Dedifferentiated amniotic fluid mesenchymal stem cell (primary cell): ENCODE data around the gene MFAP4.

Experiments
- DNase-seq: peaks from one replicate; pipeline ENCODE4 v3.0.0-alpha.2; 2016; ENCODE audit errors: extremely low spot score

MFAP4 gene

DNA sequence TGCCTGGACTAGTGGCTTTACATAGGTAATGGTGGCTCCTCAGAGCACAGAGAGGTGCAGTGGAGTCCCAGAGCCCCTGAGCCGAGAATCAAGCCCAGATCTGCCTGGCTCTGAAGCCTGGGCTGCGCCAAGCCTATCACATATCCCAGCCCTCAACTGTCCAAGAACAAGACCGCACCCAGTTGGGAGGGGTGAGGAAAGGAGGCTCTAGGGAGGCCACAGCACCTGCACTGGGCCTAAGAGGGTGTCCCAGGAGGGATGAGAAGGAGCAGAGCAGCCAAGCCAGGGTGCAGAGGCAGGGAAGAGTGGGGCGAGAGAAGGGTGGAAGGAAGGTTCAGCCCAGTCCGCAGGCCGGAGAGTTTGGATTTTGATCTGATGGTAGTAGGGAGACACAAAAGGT, 23.1 kb upstream of the MFAP4 start:
- DNase-seq = no peak

GRCh38 chr17:19409509-19409908, 22.5 kb upstream of the MFAP4 start:
- no peak for DNase-seq

DNA sequence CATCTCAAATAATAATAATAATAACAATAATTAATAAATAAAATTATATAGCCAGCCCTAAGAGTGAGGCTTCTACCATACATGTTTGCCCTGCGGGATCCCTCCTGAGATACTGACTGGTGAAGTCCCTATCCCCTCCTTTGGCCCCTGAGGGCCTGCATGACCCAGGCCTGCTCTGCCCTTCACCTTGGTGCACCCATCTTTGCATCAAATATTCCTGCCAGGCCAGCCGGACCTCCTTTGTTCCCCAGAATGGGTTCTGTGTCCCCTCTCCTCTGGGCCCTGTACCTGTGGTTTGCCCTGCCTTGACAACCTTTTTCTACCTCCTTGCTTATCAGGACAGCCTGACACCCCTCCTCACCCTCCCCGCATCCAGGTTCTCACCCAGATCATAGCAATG, 22.1 kb upstream of the MFAP4 start:
- DNase-seq = no peak

DNA sequence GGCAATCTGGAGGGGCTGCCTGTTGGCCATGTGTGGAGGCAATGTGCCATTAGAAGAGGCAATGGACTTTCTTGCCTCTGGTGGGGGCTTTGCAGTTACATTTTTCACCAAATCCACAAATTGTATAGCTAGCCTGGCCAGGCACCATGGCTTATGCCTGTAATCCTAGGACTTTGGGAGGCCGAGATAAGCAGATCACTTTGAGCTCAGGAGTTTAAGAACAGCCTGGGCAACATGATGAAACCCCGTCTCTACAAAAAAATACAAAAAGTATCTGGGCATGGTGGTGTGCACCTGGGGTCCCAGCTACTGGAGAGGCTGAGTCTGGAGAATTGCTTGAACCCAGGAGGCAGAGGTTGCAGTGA, 21.3 kb upstream of the MFAP4 start:
- no peak for DNase-seq

GRCh38 chr17:19407601-19408345, 20.8 kb upstream of the MFAP4 start:
- no peak for DNase-seq

DNA sequence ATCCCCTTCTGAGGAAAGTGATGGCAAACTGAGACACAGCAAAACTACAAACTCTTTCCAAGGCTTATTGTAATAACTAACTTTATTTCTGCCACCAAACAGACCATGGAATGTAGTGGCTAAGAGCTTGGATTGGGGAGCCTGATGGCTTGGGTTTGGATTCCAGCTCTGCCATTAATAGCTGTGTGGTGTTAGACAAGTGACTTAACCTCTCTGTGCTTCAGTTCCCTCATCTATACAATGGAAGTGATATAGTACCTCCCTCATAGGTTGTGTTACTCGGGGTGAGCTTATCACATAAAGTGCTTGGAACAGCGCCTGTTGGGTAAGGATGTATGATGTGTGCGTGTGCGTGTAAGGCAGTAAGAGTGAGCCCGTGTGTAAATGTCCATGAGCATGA, 18.1 kb upstream of the MFAP4 start:
- no peak for DNase-seq

GRCh38 chr17:19404264-19404663, 17.3 kb upstream of the MFAP4 start:
- no peak for DNase-seq

GRCh38 chr17:19403021-19403420, 16.0 kb upstream of the MFAP4 start:
- DNase-seq = no peak

DNA sequence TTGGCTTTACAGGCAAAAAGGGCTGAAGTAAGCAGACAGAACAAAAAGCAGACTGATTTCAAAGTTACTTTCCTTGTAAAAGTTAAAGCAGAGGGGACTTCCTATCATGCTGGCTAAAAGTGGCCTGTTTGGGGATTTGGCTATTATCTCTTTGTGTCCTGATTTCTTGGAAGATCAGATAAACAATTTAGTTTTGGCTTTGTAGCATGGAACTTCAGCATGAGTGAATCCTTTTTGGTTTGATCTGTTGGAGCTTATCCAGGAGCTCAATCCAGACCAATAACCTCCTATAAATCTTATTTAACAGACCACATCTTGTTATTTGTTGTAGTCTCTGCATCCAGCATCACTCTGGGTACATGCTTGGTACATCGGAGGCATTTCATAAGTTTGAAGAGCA, 15.2 kb upstream of the MFAP4 start:
- no peak for DNase-seq

GRCh38 chr17:19401321-19402010, 14.5 kb upstream of the MFAP4 start:
- no peak for DNase-seq

DNA sequence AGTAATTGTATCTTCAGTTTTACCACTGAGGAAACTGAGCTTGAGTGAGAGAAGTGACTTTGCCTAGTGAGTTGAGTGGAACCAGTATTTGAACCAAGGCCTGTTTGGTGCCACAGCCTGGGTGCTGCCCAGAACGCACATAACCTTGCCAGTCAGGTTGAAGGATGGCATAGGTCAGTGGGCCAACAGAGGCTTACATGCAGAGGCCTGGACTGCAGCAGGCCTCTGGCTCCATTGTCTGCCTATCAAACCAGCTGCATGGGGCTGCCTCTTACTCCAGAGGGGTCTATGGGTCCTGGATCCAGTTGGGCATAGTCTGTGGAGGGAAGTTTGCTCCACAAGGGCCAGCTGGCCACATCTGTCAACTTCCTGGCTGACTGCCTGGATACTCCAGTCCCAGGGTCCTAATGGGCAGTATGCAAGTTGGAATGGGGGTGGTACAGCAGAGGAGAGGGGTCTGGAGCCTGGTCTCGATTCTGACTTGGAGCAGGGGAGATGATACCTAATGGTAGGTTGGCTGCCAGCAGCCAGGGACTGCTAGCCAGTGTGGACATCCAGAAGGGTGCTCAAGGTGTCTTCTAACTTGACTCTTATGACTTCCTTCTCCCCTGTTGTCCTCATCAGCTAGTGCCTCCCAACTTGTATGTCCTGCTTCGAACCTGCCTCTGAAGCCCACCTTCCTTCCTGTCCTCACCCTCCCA, 12.9 kb upstream of the MFAP4 start:
- DNase-seq = no peak

- no peak for DNase-seq
These were observed 11.6 kb upstream of the MFAP4 start for GRCh38 chr17:19398301-19399181.

- no peak for DNase-seq
These were observed 10.6 kb upstream of the MFAP4 start for GRCh38 chr17:19397556-19398041.

- no peak for DNase-seq
These were observed 5.3 kb upstream of the MFAP4 start for GRCh38 chr17:19392303-19392702.

DNA sequence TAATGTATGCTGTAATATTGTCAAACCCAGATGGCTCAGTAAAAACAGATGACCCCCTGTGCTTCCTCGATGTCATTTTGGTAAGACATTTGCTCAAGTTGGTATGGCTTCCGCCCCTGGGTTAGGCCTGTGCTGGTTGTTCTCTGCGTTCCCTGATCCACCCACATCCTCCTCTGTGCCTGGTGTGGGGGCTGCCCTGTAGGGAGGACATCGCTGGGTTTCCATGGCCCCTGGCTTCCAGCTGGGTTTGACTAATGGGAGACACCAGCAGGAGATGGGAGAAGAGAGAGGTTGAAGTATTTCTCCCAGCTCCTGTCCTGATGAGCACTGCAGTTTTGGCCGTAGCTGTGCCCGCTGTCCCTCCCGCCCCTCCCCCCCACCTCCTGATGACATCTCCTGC, 4.4 kb upstream of the MFAP4 start:
- no peak for DNase-seq

DNA sequence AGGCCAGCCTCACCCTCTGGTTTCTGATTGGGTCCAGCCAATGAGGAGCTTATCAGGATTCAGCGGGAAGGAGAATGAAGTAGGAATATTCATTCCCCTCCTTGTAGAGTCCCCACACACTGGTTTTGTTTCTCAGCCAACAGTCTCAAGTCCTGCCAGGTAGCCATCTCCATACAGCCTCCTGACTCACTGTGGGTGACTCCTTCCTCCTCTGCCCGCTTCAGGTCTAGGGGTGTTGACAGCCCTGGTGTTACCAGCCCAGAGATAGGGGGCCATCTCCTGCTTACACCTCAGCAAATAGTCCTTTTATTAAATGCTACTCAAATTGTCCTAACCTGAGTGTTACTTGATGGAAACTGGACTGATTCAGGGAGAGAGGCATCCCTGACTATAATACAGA, 4.0 kb upstream of the MFAP4 start:
- no peak for DNase-seq

DNA sequence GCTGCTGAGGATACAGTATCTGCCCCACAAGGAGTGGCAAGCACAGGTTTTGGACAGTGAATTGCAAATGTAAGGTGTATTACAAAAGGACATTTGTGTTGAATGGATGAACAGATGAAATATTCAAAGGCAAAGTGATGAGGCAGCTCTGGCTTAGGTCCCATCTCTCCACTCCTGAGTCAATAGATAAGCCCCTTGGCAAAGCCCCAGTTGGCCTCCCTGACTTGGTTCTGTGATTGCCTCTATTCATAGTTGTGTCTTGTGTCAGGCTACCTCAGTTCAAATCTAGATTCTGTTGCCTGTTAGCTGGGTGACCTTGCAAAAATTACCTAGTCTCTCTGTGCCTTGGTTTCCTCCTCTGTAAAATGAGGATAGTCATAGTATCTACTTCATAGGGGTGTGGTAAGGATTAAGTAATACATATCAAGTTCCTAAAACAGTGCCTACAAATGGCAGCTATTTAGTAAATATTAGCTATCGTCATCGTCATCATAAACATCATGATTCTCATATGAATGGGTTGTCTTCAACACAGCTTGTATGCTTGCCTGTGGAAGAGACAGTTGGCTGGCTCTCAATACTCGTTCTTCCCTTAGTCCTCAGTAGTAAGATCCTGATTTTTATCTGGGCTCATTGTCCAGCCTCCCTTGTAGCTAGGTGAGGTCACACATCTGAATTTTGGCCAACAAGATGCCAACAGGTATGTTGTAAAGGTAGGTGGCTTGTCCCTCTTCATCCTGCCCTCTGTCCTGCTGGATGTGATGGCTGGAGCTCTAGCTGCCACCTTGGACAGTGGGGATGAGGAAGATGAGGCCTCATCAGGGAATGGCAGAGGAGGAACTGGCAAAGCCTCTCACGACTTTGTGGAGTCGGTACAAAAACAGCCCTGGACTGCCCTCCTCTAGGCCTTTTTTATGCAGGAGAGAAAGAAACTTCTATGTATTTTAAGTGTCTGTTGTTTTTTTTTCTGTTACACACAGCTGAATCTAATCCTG, 2.1 kb upstream of the MFAP4 start:
- no peak for DNase-seq

DNA sequence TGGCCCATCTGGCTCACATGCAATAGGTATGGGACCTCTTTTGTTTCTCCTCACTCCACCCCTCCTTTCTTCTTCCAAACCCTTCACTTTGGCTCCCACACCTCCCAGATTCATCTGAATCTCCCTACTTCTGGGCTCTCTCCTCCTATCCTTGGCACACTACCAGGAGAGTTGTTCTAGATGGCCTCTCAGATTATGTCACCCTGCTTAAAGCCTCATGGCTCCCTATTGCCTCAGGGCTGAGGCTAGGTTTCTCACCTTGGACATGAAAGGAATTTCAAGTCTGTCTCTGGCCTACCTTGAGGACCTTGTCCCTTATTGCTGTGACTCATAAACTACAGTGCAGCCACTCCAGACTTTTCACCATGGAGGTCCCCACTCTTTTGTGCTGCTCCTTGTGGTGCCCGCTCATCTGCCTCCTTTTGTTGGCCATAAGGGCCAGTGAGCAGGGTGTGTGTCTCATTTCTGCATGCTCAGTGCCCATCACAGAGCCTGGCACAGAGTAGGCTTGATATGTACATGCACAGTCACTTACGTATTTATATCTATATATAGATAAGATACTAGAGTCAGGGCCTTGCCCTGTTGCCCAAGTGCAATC, 1.0 kb upstream of the MFAP4 start:
- peak; percentile 57 for DNase-seq

GRCh38 chr17:19386051-19386929, 700 bp downstream of the MFAP4 start:
- peak; percentile 52 for DNase-seq
